Ishikawa (cell line): ENCODE data around the gene MRPL24.

Source experiments
- CEBPB ChIP-seq: IDR thresholded peaks from 2 replicates; pipeline ENCODE4 v1.6.1; 2012
- CREB1 ChIP-seq: IDR thresholded peaks from 2 replicates; pipeline ENCODE4 v1.6.1; 2012; ENCODE audit warnings: low read depth
- EP300 ChIP-seq: IDR thresholded peaks from 2 replicates; pipeline ENCODE4 v1.6.1; 2012; ENCODE audit warnings: borderline replicate concordance
- FOXM1 ChIP-seq: IDR thresholded peaks from 2 replicates; pipeline ENCODE4 v1.6.1; 2012; ENCODE audit warnings: low read depth, borderline replicate concordance
- NFIC ChIP-seq: IDR thresholded peaks from 2 replicates; pipeline ENCODE4 v1.6.1; 2012
- TAF1 ChIP-seq: IDR thresholded peaks from 2 replicates; pipeline ENCODE4 v1.6.1; 2012; ENCODE audit warnings: low read depth, mild to moderate bottlenecking
- ZBTB7A ChIP-seq: IDR thresholded peaks from 2 replicates; pipeline ENCODE4 v1.6.1; 2012; ENCODE audit warnings: low read depth
- TF ChIP-seq, protein P1 (sequence below): IDR thresholded peaks from 2 replicates; pipeline ENCODE4 v1.6.1; 2012; ENCODE audit warnings: low read depth, mild to moderate bottlenecking

DNA sequence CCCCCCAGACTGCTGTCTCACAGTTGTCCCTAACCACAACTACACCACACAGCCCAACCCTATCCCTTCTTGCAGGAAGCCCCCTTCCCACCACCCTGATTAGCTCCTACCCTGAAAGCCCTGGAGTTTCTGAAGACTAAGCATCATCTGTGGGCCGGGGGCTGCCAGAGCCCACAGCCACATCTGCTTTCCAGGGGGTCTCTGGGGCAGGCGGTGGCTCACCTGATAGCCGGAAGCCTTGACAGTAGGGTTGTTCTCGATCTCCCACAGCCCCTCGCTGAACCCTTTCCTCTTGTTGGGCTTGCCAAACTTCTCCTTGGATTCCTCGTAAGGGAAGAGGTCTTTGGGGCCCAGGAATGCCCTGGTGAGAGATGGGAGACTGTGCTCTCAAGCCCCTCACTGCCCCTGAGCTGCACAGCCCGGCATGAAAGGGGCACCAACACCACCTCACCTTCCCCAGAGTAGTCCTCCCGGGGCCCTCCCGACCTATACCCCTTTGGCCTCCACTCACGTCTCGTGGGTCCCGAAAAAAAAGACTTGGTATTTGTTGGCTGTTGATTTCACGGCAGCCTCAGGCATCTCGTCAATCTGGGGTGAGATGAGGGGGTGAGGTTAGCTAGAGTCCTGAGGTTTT, 4.0 kb upstream of the MRPL24 start:
- TF ChIP-seq TAF1 (no peak), CEBPB (no peak), CREB1 (no peak), FOXM1 (no peak), ZBTB7A (no peak), NFIC (no peak), EP300 (no peak)
- TF ChIP-seq, protein P1, sequence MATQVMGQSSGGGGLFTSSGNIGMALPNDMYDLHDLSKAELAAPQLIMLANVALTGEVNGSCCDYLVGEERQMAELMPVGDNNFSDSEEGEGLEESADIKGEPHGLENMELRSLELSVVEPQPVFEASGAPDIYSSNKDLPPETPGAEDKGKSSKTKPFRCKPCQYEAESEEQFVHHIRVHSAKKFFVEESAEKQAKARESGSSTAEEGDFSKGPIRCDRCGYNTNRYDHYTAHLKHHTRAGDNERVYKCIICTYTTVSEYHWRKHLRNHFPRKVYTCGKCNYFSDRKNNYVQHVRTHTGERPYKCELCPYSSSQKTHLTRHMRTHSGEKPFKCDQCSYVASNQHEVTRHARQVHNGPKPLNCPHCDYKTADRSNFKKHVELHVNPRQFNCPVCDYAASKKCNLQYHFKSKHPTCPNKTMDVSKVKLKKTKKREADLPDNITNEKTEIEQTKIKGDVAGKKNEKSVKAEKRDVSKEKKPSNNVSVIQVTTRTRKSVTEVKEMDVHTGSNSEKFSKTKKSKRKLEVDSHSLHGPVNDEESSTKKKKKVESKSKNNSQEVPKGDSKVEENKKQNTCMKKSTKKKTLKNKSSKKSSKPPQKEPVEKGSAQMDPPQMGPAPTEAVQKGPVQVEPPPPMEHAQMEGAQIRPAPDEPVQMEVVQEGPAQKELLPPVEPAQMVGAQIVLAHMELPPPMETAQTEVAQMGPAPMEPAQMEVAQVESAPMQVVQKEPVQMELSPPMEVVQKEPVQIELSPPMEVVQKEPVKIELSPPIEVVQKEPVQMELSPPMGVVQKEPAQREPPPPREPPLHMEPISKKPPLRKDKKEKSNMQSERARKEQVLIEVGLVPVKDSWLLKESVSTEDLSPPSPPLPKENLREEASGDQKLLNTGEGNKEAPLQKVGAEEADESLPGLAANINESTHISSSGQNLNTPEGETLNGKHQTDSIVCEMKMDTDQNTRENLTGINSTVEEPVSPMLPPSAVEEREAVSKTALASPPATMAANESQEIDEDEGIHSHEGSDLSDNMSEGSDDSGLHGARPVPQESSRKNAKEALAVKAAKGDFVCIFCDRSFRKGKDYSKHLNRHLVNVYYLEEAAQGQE: no peak
